ENCODE measurements around the gene GPR153. TPM values are rescaled to one million over a fixed set of nuclear protein-coding genes. Genes with fewer than 3 reads are reported as not detected.

The GPR153 gene
- total and polyA plus RNA-seq, 2 of the 13 experiments (the other 11 are each of a cell fraction or from before 2014, with no cell fraction given), result 0.22 to 0.31 TPM

GRCh38 chr1:6280761-6281451 lies 20.0 kb upstream of the GPR153 start (continued):
- TF ChIP-seq ZNF605 (CRISPR knock-in tag; IDR thresholded peaks at IDR 0.05) (no peak), SIX1 (CRISPR knock-in tag; IDR thresholded peaks at IDR 0.05; ENCODE audit: borderline replicate concordance) (no peak), TCF12 (IDR thresholded peaks at IDR 0.05) (no peak), TCF12 (CRISPR knock-in tag; IDR thresholded peaks at IDR 0.05) (no peak), RARG (CRISPR knock-in tag; IDR thresholded peaks at IDR 0.05; ENCODE audit: low read depth) (no peak), SMC3 (IDR thresholded peaks at IDR 0.05; ENCODE audit: low read length) (peak; percentile 22; the same call in 1 of the 2 replicates), ZNF274 (CRISPR knock-in tag; IDR thresholded peaks at IDR 0.05) (no peak), ZFP37 (CRISPR knock-in tag; IDR thresholded peaks at IDR 0.05; ENCODE audit: borderline replicate concordance) (no peak), CTCF (CRISPR knock-in tag; IDR thresholded peaks at IDR 0.05) (peak; percentile 88), AGO1 (IDR thresholded peaks at IDR 0.05; ENCODE audit: low read depth, low read length, poor library complexity, severe bottlenecking) (peak; percentile 20), HOXA3 (CRISPR knock-in tag; IDR thresholded peaks at IDR 0.05) (peak; percentile 25; the same call in 1 of the 2 replicates), ZBTB38 (CRISPR knock-in tag; IDR thresholded peaks at IDR 0.05) (peak; percentile 72), ZNF891 (CRISPR knock-in tag; IDR thresholded peaks at IDR 0.05) (0 out of 2 replicates have a peak, but pooled peaks have one; percentile 17), ZBTB7A (CRISPR knock-in tag; IDR thresholded peaks at IDR 0.05) (peak; percentile 47; the same call in 1 of the 2 replicates), ZNF281 (CRISPR knock-in tag; IDR thresholded peaks at IDR 0.05; ENCODE audit: borderline replicate concordance) (no peak), NR2F1 (CRISPR knock-in tag; IDR thresholded peaks at IDR 0.05) (0 out of 4 replicates have a peak, but pooled peaks have one; percentile 11 to 28), HINFP (CRISPR knock-in tag; IDR thresholded peaks at IDR 0.05; ENCODE audit: low read depth) (0 out of 2 replicates have a peak, but pooled peaks have one; percentile 33)
- TF ChIP-seq, protein P1, sequence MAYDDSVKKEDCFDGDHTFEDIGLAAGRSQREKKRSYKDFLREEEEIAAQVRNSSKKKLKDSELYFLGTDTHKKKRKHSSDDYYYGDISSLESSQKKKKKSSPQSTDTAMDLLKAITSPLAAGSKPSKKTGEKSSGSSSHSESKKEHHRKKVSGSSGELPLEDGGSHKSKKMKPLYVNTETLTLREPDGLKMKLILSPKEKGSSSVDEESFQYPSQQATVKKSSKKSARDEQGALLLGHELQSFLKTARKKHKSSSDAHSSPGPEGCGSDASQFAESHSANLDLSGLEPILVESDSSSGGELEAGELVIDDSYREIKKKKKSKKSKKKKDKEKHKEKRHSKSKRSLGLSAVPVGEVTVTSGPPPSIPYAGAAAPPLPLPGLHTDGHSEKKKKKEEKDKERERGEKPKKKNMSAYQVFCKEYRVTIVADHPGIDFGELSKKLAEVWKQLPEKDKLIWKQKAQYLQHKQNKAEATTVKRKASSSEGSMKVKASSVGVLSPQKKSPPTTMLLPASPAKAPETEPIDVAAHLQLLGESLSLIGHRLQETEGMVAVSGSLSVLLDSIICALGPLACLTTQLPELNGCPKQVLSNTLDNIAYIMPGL (CRISPR knock-in tag; IDR thresholded peaks at IDR 0.05; ENCODE audit: borderline replicate concordance in 1 of 2, low read depth in 1 of 2), result peak in 1 of 2 experiments; percentile 49; a peak in 1 of 4 replicates
- TF ChIP-seq, protein P2, sequence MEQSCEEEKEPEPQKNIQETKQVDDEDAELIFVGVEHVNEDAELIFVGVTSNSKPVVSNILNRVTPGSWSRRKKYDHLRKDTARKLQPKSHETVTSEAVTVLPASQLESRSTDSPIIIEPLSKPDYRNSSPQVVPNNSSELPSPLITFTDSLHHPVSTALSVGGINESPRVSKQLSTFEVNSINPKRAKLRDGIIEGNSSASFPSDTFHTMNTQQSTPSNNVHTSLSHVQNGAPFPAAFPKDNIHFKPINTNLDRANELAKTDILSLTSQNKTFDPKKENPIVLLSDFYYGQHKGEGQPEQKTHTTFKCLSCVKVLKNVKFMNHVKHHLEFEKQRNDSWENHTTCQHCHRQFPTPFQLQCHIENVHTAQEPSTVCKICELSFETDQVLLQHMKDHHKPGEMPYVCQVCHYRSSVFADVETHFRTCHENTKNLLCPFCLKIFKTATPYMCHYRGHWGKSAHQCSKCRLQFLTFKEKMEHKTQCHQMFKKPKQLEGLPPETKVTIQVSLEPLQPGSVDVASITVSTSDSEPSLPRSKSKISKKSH (CRISPR knock-in tag; IDR thresholded peaks at IDR 0.05; ENCODE audit: borderline replicate concordance), result peak; percentile 41; the same call in 1 of the 2 replicates

All from HepG2 (cell line).